Smooth muscle cell of trachea (primary cell): Measurements from ENCODE around the gene AMH. TPM values are rescaled to one million over a fixed set of nuclear protein-coding genes. Genes with fewer than 3 reads are reported as not detected.

Source experiments
- total RNA-seq: library from RNA; depleted of rRNA; stranded (reverse); fragments of >200 nt; gene quantifications from 2 replicates; pipeline ENCODE4 v1.2.1, GENCODE V29; 2014

The AMH gene
- 0.44 and 1.5 TPM in 2 replicates for total RNA-seq

DNA sequence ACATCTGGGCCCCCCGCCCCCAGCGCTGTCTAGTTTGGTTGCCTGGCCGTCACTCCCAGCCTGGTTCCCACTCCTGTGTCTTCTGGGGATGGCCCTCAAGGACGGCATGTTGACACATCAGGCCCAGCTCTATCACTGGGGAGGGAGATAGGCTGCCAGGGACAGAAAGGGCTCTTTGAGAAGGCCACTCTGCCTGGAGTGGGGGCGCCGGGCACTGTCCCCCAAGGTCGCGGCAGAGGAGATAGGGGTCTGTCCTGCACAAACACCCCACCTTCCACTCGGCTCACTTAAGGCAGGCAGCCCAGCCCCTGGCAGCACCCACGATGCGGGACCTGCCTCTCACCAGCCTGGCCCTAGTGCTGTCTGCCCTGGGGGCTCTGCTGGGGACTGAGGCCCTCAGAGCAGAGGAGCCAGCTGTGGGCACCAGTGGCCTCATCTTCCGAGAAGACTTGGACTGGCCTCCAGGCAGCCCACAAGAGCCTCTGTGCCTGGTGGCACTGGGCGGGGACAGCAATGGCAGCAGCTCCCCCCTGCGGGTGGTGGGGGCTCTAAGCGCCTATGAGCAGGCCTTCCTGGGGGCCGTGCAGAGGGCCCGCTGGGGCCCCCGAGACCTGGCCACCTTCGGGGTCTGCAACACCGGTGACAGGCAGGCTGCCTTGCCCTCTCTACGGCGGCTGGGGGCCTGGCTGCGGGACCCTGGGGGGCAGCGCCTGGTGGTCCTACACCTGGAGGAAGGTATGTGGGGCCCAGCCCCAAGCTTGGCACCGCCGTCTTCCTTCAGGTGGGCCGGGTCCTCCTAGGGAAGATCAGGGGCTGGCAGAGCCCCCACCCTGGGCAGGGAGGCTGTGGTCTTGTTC, at the start of gene AMH:
TSS of gene AMH (plus strand) at position 314 of the 857 bp plus-strand sequence. CDS start at position 324, 10 bp downstream.

DNA sequence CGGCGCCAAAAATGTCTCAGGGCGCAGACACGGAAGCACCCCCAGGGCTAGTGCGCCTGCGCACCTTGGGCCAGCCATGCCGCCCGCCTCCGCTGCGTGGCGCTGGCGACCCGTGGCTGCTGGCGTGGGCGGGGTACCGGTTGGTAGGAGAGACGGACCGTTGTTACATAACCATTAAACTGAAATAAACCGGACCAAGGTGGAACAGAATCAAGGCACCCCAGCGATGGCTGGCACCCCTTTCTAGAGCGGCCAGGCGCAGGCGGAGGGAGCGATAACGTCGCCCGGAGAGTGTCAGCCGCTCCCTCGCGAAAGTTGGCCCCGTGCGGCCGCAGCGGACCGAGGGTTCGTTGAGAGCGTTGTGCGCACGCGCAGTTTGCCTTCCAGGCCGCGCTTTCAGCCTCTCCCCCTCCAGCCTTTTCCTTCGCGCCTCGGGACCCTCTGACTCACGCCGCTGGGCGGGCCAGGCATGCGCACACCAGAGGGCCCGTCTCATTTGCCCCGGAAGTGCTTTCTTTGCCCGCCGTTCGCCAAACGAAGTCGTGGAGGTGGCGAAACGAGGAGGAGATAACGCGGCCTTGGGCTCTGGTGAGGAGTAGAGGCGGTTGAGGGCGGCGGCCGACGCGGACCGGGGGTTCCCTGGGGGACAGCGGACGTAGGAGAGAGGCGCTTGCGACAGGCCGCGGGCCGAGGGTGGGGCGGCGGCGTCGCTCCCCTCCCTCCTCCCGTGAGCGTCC, 12.6 kb upstream of the AMH start, which contains the start of the genes PLEKHJ1 and SF3A2:
TSS of gene PLEKHJ1 (minus strand) at position 16 of the 737 bp plus-strand sequence. CDS start 81 bp downstream, outside the sequence.
TSS of gene SF3A2 (plus strand) at position 511 of the 737 bp plus-strand sequence. CDS start 6,595 bp downstream, outside the sequence.

DNA sequence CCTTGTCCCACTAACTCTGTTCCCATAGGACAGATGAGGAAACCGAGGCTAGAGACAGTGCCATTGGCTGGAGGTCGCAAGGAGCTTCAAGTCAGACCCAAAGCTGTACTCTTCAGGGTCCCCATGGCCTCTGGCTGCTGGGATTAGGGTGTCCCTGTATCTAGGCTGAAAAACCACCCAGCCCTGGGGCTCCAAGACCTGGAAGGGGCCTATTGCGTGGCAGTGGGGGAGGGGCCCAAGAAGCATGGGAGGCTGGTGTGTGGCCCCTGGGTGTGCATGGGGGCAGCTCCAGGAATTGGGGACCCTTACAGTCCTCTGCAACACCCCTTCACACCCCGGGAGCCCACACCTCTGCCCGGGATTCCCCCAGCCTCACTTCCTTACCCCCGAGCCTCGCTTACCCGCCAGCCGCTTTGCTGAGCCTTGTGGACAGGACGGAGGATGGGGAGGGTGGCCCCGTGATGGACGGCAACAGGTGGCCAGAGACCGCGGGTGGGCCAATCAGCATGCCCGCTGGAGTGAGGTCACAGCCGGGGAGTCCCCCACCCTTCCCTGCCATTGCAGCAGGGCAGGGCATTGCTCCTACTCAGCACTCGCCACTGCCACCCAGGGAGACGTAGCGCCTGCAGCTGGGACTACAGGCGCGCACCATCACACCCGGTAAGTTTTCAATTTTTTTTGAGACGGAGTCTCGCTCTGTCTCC, 7.0 kb downstream of the AMH start, which contains the start of gene JSRP1:
TSS of gene JSRP1 (minus strand) at position 436 of the 704 bp plus-strand sequence. CDS start 1,103 bp downstream, outside the sequence.

DNA sequence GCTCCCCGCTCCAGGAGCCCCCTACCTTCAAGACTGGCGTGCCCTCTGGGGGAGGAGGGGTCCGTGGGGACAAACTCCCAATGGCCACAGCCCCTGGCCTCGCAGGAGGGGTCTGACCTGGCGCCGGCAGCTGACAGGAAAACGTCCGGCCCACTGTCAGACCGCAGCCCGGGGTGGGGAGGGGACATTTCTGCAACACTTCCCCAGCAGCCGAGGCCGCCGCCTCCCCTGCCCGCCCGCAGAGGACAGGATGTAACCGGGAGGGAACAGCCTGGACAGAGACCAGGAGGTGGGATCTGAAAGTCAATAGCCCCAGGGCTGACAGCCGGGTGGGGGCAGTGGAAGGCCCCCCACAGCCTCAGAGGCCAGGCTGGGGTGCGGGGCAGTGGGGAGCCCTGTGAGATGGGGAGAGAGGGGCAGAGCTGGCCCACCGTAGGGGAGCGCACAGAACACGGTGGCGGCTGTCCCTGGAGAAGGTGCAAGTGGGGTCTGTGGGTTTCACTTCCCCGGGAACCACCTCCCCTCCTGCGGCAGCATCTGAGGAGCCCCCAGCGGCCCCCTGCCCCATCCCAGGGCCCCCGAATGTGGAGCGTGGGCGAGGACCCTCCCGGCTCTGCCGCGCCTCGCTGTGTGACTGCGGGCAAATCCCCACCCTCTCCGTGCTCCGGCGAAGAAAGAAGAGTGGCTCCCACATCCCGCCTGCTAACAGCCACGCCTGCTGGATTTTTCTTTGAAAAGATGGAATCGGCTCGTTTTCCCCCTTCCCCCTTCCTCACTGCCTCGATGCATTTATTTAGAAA, 33.1 kb downstream of the AMH start, which contains the start of gene PEAK3:
TSS of gene PEAK3 (minus strand) at position 114 of the 800 bp plus-strand sequence. CDS start 1,244 bp downstream, outside the sequence.

Other genes starting within 250 kb of the AMH start
- gene BTBD2, start 233.6 kb upstream of the AMH start, total RNA-seq, result 74.3 and 123 TPM in 2 replicates
- 83.2 and 326 TPM in 2 replicates for gene MKNK2, start 198.1 kb upstream of the AMH start, total RNA-seq
- 30.8 and 39.5 TPM in 2 replicates for gene MOB3A, start 153.0 kb upstream of the AMH start, total RNA-seq
- gene IZUMO4, start 152.4 kb upstream of the AMH start, total RNA-seq, result 0.58 and 2.5 TPM in 2 replicates
- gene AP3D1, start 97.8 kb upstream of the AMH start, total RNA-seq, result 116 and 169 TPM in 2 replicates
- 6.0 and 6.7 TPM in 2 replicates for gene DOT1L, start 85.4 kb upstream of the AMH start, total RNA-seq
- gene PLEKHJ1, start 13.0 kb upstream of the AMH start, total RNA-seq, result 46.0 and 58.5 TPM in 2 replicates
- gene SF3A2, start 12.5 kb upstream of the AMH start, total RNA-seq, result 31.4 and 32.3 TPM in 2 replicates
- 0.15 TPM in 1 of 2 replicates, not detected in the other for gene JSRP1, start 7.1 kb downstream of the AMH start, total RNA-seq
- not detected in 2 replicates for gene PEAK3, start 32.9 kb downstream of the AMH start, total RNA-seq
- gene LINGO3, start 58.8 kb downstream of the AMH start, total RNA-seq, result not detected in 2 replicates
- 71.5 and 158 TPM in 2 replicates for gene LSM7, start 79.3 kb downstream of the AMH start, total RNA-seq
- gene SPPL2B, start 79.4 kb downstream of the AMH start, total RNA-seq, result 40.6 and 48.1 TPM in 2 replicates
- under 0.01 TPM in 1 of 2 replicates, not detected in the other for gene TMPRSS9, start 110.9 kb downstream of the AMH start, total RNA-seq
- gene TIMM13, start 178.3 kb downstream of the AMH start, total RNA-seq, result 32.4 and 42.6 TPM in 2 replicates
- 47.6 and 110 TPM in 2 replicates for gene LMNB2, start 207.6 kb downstream of the AMH start, total RNA-seq
- gene GADD45B, start 226.8 kb downstream of the AMH start, total RNA-seq, result 10.3 and 26.0 TPM in 2 replicates